Measurements from ENCODE around the gene ZCCHC7.

Gene ZCCHC7

GRCh38 chr9:37382161-37382981, 262.0 kb downstream of the ZCCHC7 start:
- Histone ChIP-seq H3K27me3 (ENCODE audit: control insufficient read depth in 5 of 5, insufficient read depth in 4 of 5, low read length in 5 of 5) (no peaks in the 10 kb centered on the region), H3K27ac (ENCODE audit: low read depth, low read length) (no peak overlapping the region), H3K4me1 (ENCODE audit: control insufficient read depth in 5 of 5, insufficient read depth in 5 of 5, low read length in 5 of 5) (no peaks in the 10 kb centered on the region), H3K4me3 (ENCODE audit: low read depth in 1 of 5, low read length in 5 of 5) (no peak overlapping the region), H3K36me3 (ENCODE audit: control insufficient read depth in 5 of 5, insufficient read depth in 5 of 5, low read length in 5 of 5) (no peaks in the 10 kb centered on the region), H3K9ac (ENCODE audit: low read length in 5 of 5) (no peak overlapping the region), H3K9me3 (ENCODE audit: control insufficient read depth in 5 of 5, low read length in 5 of 5) (peaks cover 0 to 6% (median 0%) of the 10 kb centered on the region in 5 donors)

- Histone ChIP-seq H3K36me3 (ENCODE audit: control insufficient read depth in 5 of 5, insufficient read depth in 5 of 5, low read length in 5 of 5) (no peaks in the 10 kb centered on the region), H3K4me3 (ENCODE audit: low read depth in 1 of 5, low read length in 5 of 5) (no peak overlapping the region), H3K27me3 (ENCODE audit: control insufficient read depth in 5 of 5, insufficient read depth in 4 of 5, low read length in 5 of 5) (no peaks in the 10 kb centered on the region), H3K9ac (ENCODE audit: low read length in 5 of 5) (no peak overlapping the region), H3K4me1 (ENCODE audit: control insufficient read depth in 5 of 5, insufficient read depth in 5 of 5, low read length in 5 of 5) (no peaks in the 10 kb centered on the region), H3K9me3 (ENCODE audit: control insufficient read depth in 5 of 5, low read length in 5 of 5) (peaks cover 0 to 6% (median 0%) of the 10 kb centered on the region in 5 donors), H3K27ac (ENCODE audit: low read depth, low read length) (no peak overlapping the region)
These were observed 262.6 kb downstream of the ZCCHC7 start for GRCh38 chr9:37382982-37383357.

- H3K4me1 ChIP-seq (ENCODE audit: control insufficient read depth in 5 of 5, insufficient read depth in 5 of 5, low read length in 5 of 5), result no peaks in the 10 kb centered on the region
- H3K9me3 ChIP-seq (ENCODE audit: control insufficient read depth in 5 of 5, low read length in 5 of 5), result peaks cover 0 to 6% (median 0%) of the 10 kb centered on the region in 5 donors
- no peaks in the 10 kb centered on the region for H3K36me3 ChIP-seq (ENCODE audit: control insufficient read depth in 5 of 5, insufficient read depth in 5 of 5, low read length in 5 of 5)
- no peak overlapping the region for H3K9ac ChIP-seq (ENCODE audit: low read length in 5 of 5)
- no peaks in the 10 kb centered on the region for H3K27me3 ChIP-seq (ENCODE audit: control insufficient read depth in 5 of 5, insufficient read depth in 4 of 5, low read length in 5 of 5)
- H3K4me3 ChIP-seq (ENCODE audit: low read depth in 1 of 5, low read length in 5 of 5), result no peak overlapping the region
- no peak overlapping the region for H3K27ac ChIP-seq (ENCODE audit: low read depth, low read length)
These were observed 263.0 kb downstream of the ZCCHC7 start for GRCh38 chr9:37383393-37383792.

- H3K36me3 ChIP-seq (ENCODE audit: control insufficient read depth in 5 of 5, insufficient read depth in 5 of 5, low read length in 5 of 5), result no peaks in the 10 kb centered on the region
- peaks cover 0 to 6% (median 0%) of the 10 kb centered on the region in 5 donors for H3K9me3 ChIP-seq (ENCODE audit: control insufficient read depth in 5 of 5, low read length in 5 of 5)
- no peak overlapping the region for H3K4me3 ChIP-seq (ENCODE audit: low read depth in 1 of 5, low read length in 5 of 5)
- H3K4me1 ChIP-seq (ENCODE audit: control insufficient read depth in 5 of 5, insufficient read depth in 5 of 5, low read length in 5 of 5), result no peaks in the 10 kb centered on the region
- H3K27ac ChIP-seq (ENCODE audit: low read depth, low read length), result no peak overlapping the region
- no peak overlapping the region for H3K9ac ChIP-seq (ENCODE audit: low read length in 5 of 5)
- no peaks in the 10 kb centered on the region for H3K27me3 ChIP-seq (ENCODE audit: control insufficient read depth in 5 of 5, insufficient read depth in 4 of 5, low read length in 5 of 5)
These were observed 263.7 kb downstream of the ZCCHC7 start for GRCh38 chr9:37383876-37384746.

- H3K4me1 ChIP-seq (ENCODE audit: control insufficient read depth in 5 of 5, insufficient read depth in 5 of 5, low read length in 5 of 5), result no peaks in the 10 kb centered on the region
- no peak overlapping the region for H3K4me3 ChIP-seq (ENCODE audit: low read depth in 1 of 5, low read length in 5 of 5)
- H3K9me3 ChIP-seq (ENCODE audit: control insufficient read depth in 5 of 5, low read length in 5 of 5), result peaks cover 0 to 6% (median 0%) of the 10 kb centered on the region in 5 donors
- no peaks in the 10 kb centered on the region for H3K27me3 ChIP-seq (ENCODE audit: control insufficient read depth in 5 of 5, insufficient read depth in 4 of 5, low read length in 5 of 5)
- no peak overlapping the region for H3K27ac ChIP-seq (ENCODE audit: low read depth, low read length)
- no peak overlapping the region for H3K9ac ChIP-seq (ENCODE audit: low read length in 5 of 5)
- H3K36me3 ChIP-seq (ENCODE audit: control insufficient read depth in 5 of 5, insufficient read depth in 5 of 5, low read length in 5 of 5), result no peaks in the 10 kb centered on the region
These were observed 264.9 kb downstream of the ZCCHC7 start for GRCh38 chr9:37385286-37385685.

GRCh38 chr9:37386988-37387387, 266.6 kb downstream of the ZCCHC7 start:
- Histone ChIP-seq H3K36me3 (ENCODE audit: control insufficient read depth in 5 of 5, insufficient read depth in 5 of 5, low read length in 5 of 5) (no peaks in the 10 kb centered on the region), H3K9me3 (ENCODE audit: control insufficient read depth in 5 of 5, low read length in 5 of 5) (peaks cover 0 to 3% (median 0%) of the 10 kb centered on the region in 5 donors), H3K9ac (ENCODE audit: low read length in 5 of 5) (no peak overlapping the region), H3K4me1 (ENCODE audit: control insufficient read depth in 5 of 5, insufficient read depth in 5 of 5, low read length in 5 of 5) (no peaks in the 10 kb centered on the region), H3K27me3 (ENCODE audit: control insufficient read depth in 5 of 5, insufficient read depth in 4 of 5, low read length in 5 of 5) (no peaks in the 10 kb centered on the region), H3K27ac (ENCODE audit: low read depth, low read length) (no peak overlapping the region), H3K4me3 (ENCODE audit: low read depth in 1 of 5, low read length in 5 of 5) (no peak overlapping the region)

GRCh38 chr9:37390759-37391158, 270.4 kb downstream of the ZCCHC7 start:
- no peak overlapping the region for H3K4me3 ChIP-seq (ENCODE audit: low read depth in 1 of 5, low read length in 5 of 5)
- no peaks in the 10 kb centered on the region for H3K36me3 ChIP-seq (ENCODE audit: control insufficient read depth in 5 of 5, insufficient read depth in 5 of 5, low read length in 5 of 5)
- no peak overlapping the region for H3K9ac ChIP-seq (ENCODE audit: low read length in 5 of 5)
- no peaks in the 10 kb centered on the region for H3K27me3 ChIP-seq (ENCODE audit: control insufficient read depth in 5 of 5, insufficient read depth in 4 of 5, low read length in 5 of 5)
- H3K9me3 ChIP-seq (ENCODE audit: control insufficient read depth in 5 of 5, low read length in 5 of 5), result no peaks in the 10 kb centered on the region
- H3K27ac ChIP-seq (ENCODE audit: low read depth, low read length), result no peak overlapping the region
- no peaks in the 10 kb centered on the region for H3K4me1 ChIP-seq (ENCODE audit: control insufficient read depth in 5 of 5, insufficient read depth in 5 of 5, low read length in 5 of 5)

- Histone ChIP-seq H3K27ac (ENCODE audit: low read depth, low read length) (no peak overlapping the region), H3K9ac (ENCODE audit: low read length in 5 of 5) (no peak overlapping the region), H3K9me3 (ENCODE audit: control insufficient read depth in 5 of 5, low read length in 5 of 5) (no peaks in the 10 kb centered on the region), H3K36me3 (ENCODE audit: control insufficient read depth in 5 of 5, insufficient read depth in 5 of 5, low read length in 5 of 5) (no peaks in the 10 kb centered on the region), H3K4me3 (ENCODE audit: low read depth in 1 of 5, low read length in 5 of 5) (no peak overlapping the region), H3K4me1 (ENCODE audit: control insufficient read depth in 5 of 5, insufficient read depth in 5 of 5, low read length in 5 of 5) (no peaks in the 10 kb centered on the region), H3K27me3 (ENCODE audit: control insufficient read depth in 5 of 5, insufficient read depth in 4 of 5, low read length in 5 of 5) (no peaks in the 10 kb centered on the region)
These were observed 271.9 kb downstream of the ZCCHC7 start for GRCh38 chr9:37392272-37392671.

GRCh38 chr9:37395229-37395628, 274.9 kb downstream of the ZCCHC7 start:
- Histone ChIP-seq H3K4me3 (ENCODE audit: low read depth in 1 of 5, low read length in 5 of 5) (no peak overlapping the region), H3K9me3 (ENCODE audit: control insufficient read depth in 5 of 5, low read length in 5 of 5) (no peaks in the 10 kb centered on the region), H3K9ac (ENCODE audit: low read length in 5 of 5) (no peak overlapping the region)

GRCh38 chr9:37395663-37396062, 275.3 kb downstream of the ZCCHC7 start:
- no peaks in the 10 kb centered on the region for H3K9me3 ChIP-seq (ENCODE audit: control insufficient read depth in 5 of 5, low read length in 5 of 5)
- no peaks in the 10 kb centered on the region for H3K27me3 ChIP-seq (ENCODE audit: control insufficient read depth in 5 of 5, insufficient read depth in 4 of 5, low read length in 5 of 5)
- no peak overlapping the region for H3K4me3 ChIP-seq (ENCODE audit: low read depth in 1 of 5, low read length in 5 of 5)
- no peak overlapping the region for H3K27ac ChIP-seq (ENCODE audit: low read depth, low read length)
- H3K9ac ChIP-seq (ENCODE audit: low read length in 5 of 5), result no peak overlapping the region
- no peaks in the 10 kb centered on the region for H3K36me3 ChIP-seq (ENCODE audit: control insufficient read depth in 5 of 5, insufficient read depth in 5 of 5, low read length in 5 of 5)
- H3K4me1 ChIP-seq (ENCODE audit: control insufficient read depth in 5 of 5, insufficient read depth in 5 of 5, low read length in 5 of 5), result no peaks in the 10 kb centered on the region

More at GRCh38 chr9:37395229-37395628, 274.9 kb downstream of the ZCCHC7 start:
- H3K4me1 ChIP-seq (ENCODE audit: control insufficient read depth in 5 of 5, insufficient read depth in 5 of 5, low read length in 5 of 5), result no peaks in the 10 kb centered on the region
- no peak overlapping the region for H3K27ac ChIP-seq (ENCODE audit: low read depth, low read length)
- H3K36me3 ChIP-seq (ENCODE audit: control insufficient read depth in 5 of 5, insufficient read depth in 5 of 5, low read length in 5 of 5), result no peaks in the 10 kb centered on the region
- no peaks in the 10 kb centered on the region for H3K27me3 ChIP-seq (ENCODE audit: control insufficient read depth in 5 of 5, insufficient read depth in 4 of 5, low read length in 5 of 5)
